K562 (cell line): ENCODE measurements around the gene GLIS1. TPM values are rescaled to one million over a fixed set of nuclear protein-coding genes. Genes with fewer than 3 reads are reported as not detected.

Experiments
- ATAC-seq: fragments of 200-7000 bp; cut with Tn5 transposase; 3 replicates; pipeline ENCODE4 v1.9.1; 2020; ENCODE audit warnings: moderate library complexity
- BruUV-seq: library from RNA; stranded (reverse); fragments of 400-500 nt; replicated peaks from 2 replicates; lab custom pipeline; 2021; lab: Mats Ljungman, UMichigan
- CTCF ChIA-PET: fragments of 300-600 bp; formaldehyde crosslinking; extraction: SDS; loops from one replicate; lab custom pipeline; 2021; ENCODE audit warnings: low intra/inter-chr PET ratio; lab: Yijun Ruan, JAX
- POLR2A ChIA-PET: fragments of 300-600, 350-650 bp; sonication (Branson Sonifier 250); formaldehyde crosslinking; extraction: SDS; loops from one replicate; lab custom pipeline; 2021; ENCODE audit warnings: antibody characterized with exemption, inconsistent platforms; lab: Yijun Ruan, JAX
- DNase-seq, 4 experiments: peaks; one replicate each; pipeline versions ENCODE4 v3.0.0 to v3.0.0-alpha.2; 2011 to 2018; ENCODE audit warnings: low spot score in 3 of 4, mixed read lengths in 3 of 4; ENCODE audit errors: extremely low read depth in 1 of 4
- FAIRE-seq: peaks from 2 replicates; lab custom pipeline; 2011; peaks lifted over from hg19 to GRCh38; lab: Jason Lieb, UNC
- H2AFZ ChIP-seq: 2 replicates; pipeline ENCODE4 v1.6.0; 2011; ENCODE audit warnings: low read depth, low read length, control low read depth, inconsistent platforms
- H3K27ac ChIP-seq: fragments of 200-600 bp; 3 replicates; pipeline ENCODE4 v1.8.0; 2011; ENCODE audit warnings: low read depth, mild to moderate bottlenecking, control low read depth, inconsistent platforms, low read length, moderate library complexity, mixed read lengths; ENCODE audit errors: extremely low read depth
- H3K27me3 ChIP-seq, 2 experiments: fragments of 300-600 bp in 1 of 2; 2 replicates in 1 of 2; 3 replicates in 1 of 2; pipeline versions ENCODE4 v1.6.0 to v1.8.0; 2011; ENCODE audit warnings: inconsistent platforms in 2 of 2, low read length in 2 of 2, mild to moderate bottlenecking in 1 of 2, mixed read lengths in 1 of 2, moderate library complexity in 1 of 2; ENCODE audit not compliant: control insufficient read depth in 2 of 2, insufficient read depth in 2 of 2
- H3K36me3 ChIP-seq: fragments of 300-600 bp; 3 replicates; pipeline ENCODE4 v1.8.0; 2011; ENCODE audit warnings: mild to moderate bottlenecking, low read length, inconsistent platforms; ENCODE audit not compliant: control insufficient read depth, insufficient read depth
- H3K4me1 ChIP-seq, 2 experiments: fragments of 200-600 bp in 1 of 2; replicated peaks in 1 of 2; 2 replicates in 1 of 2; 3 replicates in 1 of 2; pipeline versions ENCODE4 v1.5.1 to v1.8.0; 2011; ENCODE audit warnings: inconsistent platforms in 2 of 2, low read length in 2 of 2, mild to moderate bottlenecking in 1 of 2, mixed read lengths in 1 of 2, moderate library complexity in 1 of 2; ENCODE audit not compliant: control insufficient read depth in 2 of 2, insufficient read depth in 2 of 2
- H3K4me2 ChIP-seq: 2 replicates; pipeline ENCODE4 v1.6.1; 2011; ENCODE audit warnings: low read length, control low read depth, inconsistent platforms, mixed read lengths; ENCODE audit not compliant: insufficient read depth
- H3K4me3 ChIP-seq: fragments of 200-600 bp; sonication (generic), shearing (Covaris generic); 2 replicates; pipeline ENCODE4 v1.5.1; 2016; ENCODE audit warnings: control low read depth, inconsistent platforms
- H3K79me2 ChIP-seq: fragments of 200-600 bp; 3 replicates; pipeline ENCODE4 v1.8.0; 2011; ENCODE audit warnings: low read length, inconsistent platforms; ENCODE audit not compliant: control insufficient read depth, insufficient read depth
- H3K9ac ChIP-seq, 2 experiments: 2 replicates each; pipeline versions ENCODE4 v1.6.0 to v1.6.1; 2011; ENCODE audit warnings: low read depth in 2 of 2, low read length in 2 of 2, control low read depth in 1 of 2, inconsistent platforms in 1 of 2, mild to moderate bottlenecking in 1 of 2, mixed read lengths in 1 of 2; ENCODE audit not compliant: insufficient read depth in 1 of 2
- H3K9me1 ChIP-seq: one replicate; pipeline ENCODE4 v1.6.0; 2011; ENCODE audit warnings: inconsistent platforms, mild to moderate bottlenecking, low read length, moderate library complexity; ENCODE audit not compliant: control insufficient read depth, insufficient read depth
- H3K9me3 ChIP-seq: replicated peaks from 2 replicates; pipeline ENCODE4 v1.5.1; 2011; ENCODE audit warnings: low read depth, low read length, inconsistent platforms; ENCODE audit not compliant: control insufficient read depth, insufficient read depth
- H4K20me1 ChIP-seq: replicated peaks from 2 replicates; pipeline ENCODE4 v1.6.1; 2011; ENCODE audit warnings: low read length, inconsistent platforms, mixed read lengths; ENCODE audit not compliant: control insufficient read depth, insufficient read depth
- FOXJ3 ChIP-seq: sonication (generic); formaldehyde crosslinking; IDR thresholded peaks from 2 replicates; pipeline ENCODE4 v1.4.0; 2020; ENCODE audit warnings: mild to moderate bottlenecking, missing genetic modification reagents
- FOXK1 ChIP-seq: sonication (generic); formaldehyde crosslinking; IDR thresholded peaks from 2 replicates; pipeline ENCODE4 v1.8.0; 2022; ENCODE audit warnings: missing genetic modification reagents, mild to moderate bottlenecking, borderline replicate concordance
- FOXK2 ChIP-seq, 2 experiments: fragments of 450-650 bp; IDR thresholded peaks in 1 of 2; conservative IDR thresholded peaks in 1 of 2; 2 replicates each; pipeline ENCODE4 v1.6.1; 2016; ENCODE audit warnings: low read depth in 2 of 2, mild to moderate bottlenecking in 1 of 2
- RERE ChIP-seq: sonication (generic); formaldehyde crosslinking; IDR thresholded peaks from 2 replicates; pipeline ENCODE4 v1.8.0; 2023; ENCODE audit warnings: missing genetic modification reagents, mild to moderate bottlenecking, borderline replicate concordance
- ZNF354B ChIP-seq: fragments of 250-450 bp; sonication (Bioruptor Pico); IDR thresholded peaks from 2 replicates; pipeline ENCODE4 v1.4.0; 2020
- ZNF77 ChIP-seq: fragments of 250-450 bp; sonication (Bioruptor Pico); IDR thresholded peaks from 2 replicates; pipeline ENCODE4 v1.5.0; 2020
- WGBS: fragments of 100-300 bp; shearing (Covaris generic); methylation state at CpG from one replicate; pipeline ENCODE4 v1.1.6; 2016; ENCODE audit warnings: low coverage, mixed read lengths; ENCODE audit not compliant: insufficient coverage; ENCODE audit errors: missing lambda C conversion rate; 5-methylcytosine and 5-hydroxymethylcytosine counted together
- in situ Hi-C: fragments of 300-500 bp; cut with MboI; formaldehyde crosslinking; loops from 4 replicates; pipeline ENCODE4 v1.15.0; 2018; ENCODE audit warnings: inconsistent platforms, mixed read lengths
- intact Hi-C: fragments of 100-400 bp; cut with micrococcal nuclease; formaldehyde crosslinking; loops from 2 replicates; pipeline ENCODE4 v1.14.2; 2022
- polyA plus RNA-seq, 8 experiments: library from polyadenylated mRNA; depleted of rRNA in 4 of 8; stranded (reverse) in 5 of 8; unstranded in 3 of 8; fragments of >200 nt; fragmentation: Nextera tagmentation in 2 of 8; fragmentation: Illumina TruSeq in 1 of 8; extraction: Ambion mirVana in 2 of 8; extraction: Trizol in 1 of 8; gene quantifications; 2 replicates each; pipeline versions ENCODE4 v1.2.1 to v1.2.3, GENCODE V29; 2011 to 2014; ENCODE audit warnings: inconsistent platforms in 1 of 8, missing spikeins in 1 of 8
- total RNA-seq, 7 experiments: library from RNA; depleted of rRNA in 6 of 7; stranded (reverse); fragments of >200 nt in 6 of 7; fragmentation: Illumina TruSeq in 2 of 7; extraction: Trizol in 2 of 7; gene quantifications; 2 replicates each; pipeline versions ENCODE4 v1.2.1 to v1.2.3, GENCODE V29; 2011 to 2021; ENCODE audit warnings: low replicate concordance in 1 of 7

The GLIS1 gene
- total and polyA plus RNA-seq, 9 of the 15 experiments (the other 6 are each of a cell fraction or from before 2014, with no cell fraction given), result not detected

GRCh38 chr1:53507116-53507820 is 231.7 kb downstream of the GLIS1 start:
- DNase-seq, result peak in 1 of 4 experiments; percentile 34
- ATAC-seq, result no peak
- H3K9me3 ChIP-seq, result no peaks in the 10 kb centered on the region
- H3K79me2 ChIP-seq, result no peaks in the 10 kb centered on the region
- H3K4me3 ChIP-seq, result no peak overlapping the region
- no peak overlapping the region for H2AFZ ChIP-seq
- H3K36me3 ChIP-seq, result no peaks in the 10 kb centered on the region
- CTCF ChIA-PET, result no interaction called here
- 2% methylated on average over 13 of the region's 13 CpGs for WGBS
- FAIRE-seq, result no peak
- H3K4me1 ChIP-seq, result peaks cover 0 to 18% of the 10 kb centered on the region in 2 experiments; a peak in 1 of 5 replicates
- H3K4me2 ChIP-seq, result no peak overlapping the region
- peaks cover 55 to 87% of the 10 kb centered on the region in 2 experiments for H3K27me3 ChIP-seq
- POLR2A ChIA-PET, result interaction anchor here (0.6 to 1.7 kb wide), 3 partner anchors 10 to 20 kb away, joined by 3 to 4 read pairs (median 4); no protein-coding TSS in a partner anchor
- intact Hi-C loops, result no loop called here
- H3K9ac ChIP-seq, result no peak overlapping the region; a peak in 1 of 4 replicates
- TF ChIP-seq ZNF354B (CRISPR knock-in tag) (no peak), FOXK1 (CRISPR knock-in tag) (no peak), RERE (CRISPR knock-in tag) (no peak), FOXJ3 (CRISPR knock-in tag) (no peak), ZNF77 (CRISPR knock-in tag) (no peak), FOXK2 (conservative IDR thresholded peaks at IDR 0.05 in 1 of 2, IDR thresholded peaks at IDR 0.05 in 1 of 2; ENCODE audit: low read depth in 2 of 2) (no peak)
- peaks cover 8% of the 10 kb centered on the region for H4K20me1 ChIP-seq
- H3K9me1 ChIP-seq, result peaks cover 4% of the 10 kb centered on the region
- no TSS peak for BruUV-seq
- no peak overlapping the region for H3K27ac ChIP-seq
- in situ Hi-C loops, result no loop called here
